HL-60 (cell line): ENCODE data around the gene QPRT.

Experiments used
- DNase-seq, 2 experiments: peaks; one replicate each; pipeline ENCODE4 v3.0.0-alpha.2; 2010 to 2020; ENCODE audit warnings: low read depth in 1 of 2, low spot score in 1 of 2
- H3K27ac ChIP-seq: fragments of 250-450 bp; sonication (Bioruptor Pico); replicated peaks from 2 replicates; pipeline ENCODE4 v1.5.1; 2020; ENCODE audit warnings: mild to moderate bottlenecking, moderate library complexity
- H3K27me3 ChIP-seq: fragments of 250-450 bp; sonication (Bioruptor Pico); 2 replicates; pipeline ENCODE4 v1.5.1; 2021; ENCODE audit warnings: mild to moderate bottlenecking, moderate library complexity; ENCODE audit not compliant: insufficient read depth, poor library complexity, severe bottlenecking
- H3K4me3 ChIP-seq: replicated peaks from 2 replicates; pipeline ENCODE4 v1.5.1; 2011; ENCODE audit warnings: mild to moderate bottlenecking, control low read depth, low read length; ENCODE audit not compliant: insufficient read depth
- CTCF ChIP-seq: IDR thresholded peaks from one replicate; pipeline ENCODE4 v1.5.1; 2011; ENCODE audit warnings: low read length, control low read depth, inconsistent platforms; ENCODE audit not compliant: insufficient read depth
- GABPA ChIP-seq: IDR thresholded peaks from 2 replicates; pipeline ENCODE4 v1.6.1; 2012; ENCODE audit warnings: low read depth
- POLR2AphosphoS5 ChIP-seq: IDR thresholded peaks from 2 replicates; pipeline ENCODE4 v1.6.1; 2012; ENCODE audit warnings: low read depth
- SPI1 ChIP-seq: IDR thresholded peaks from 2 replicates; pipeline ENCODE4 v1.6.1; 2012; ENCODE audit warnings: low read depth, mild to moderate bottlenecking, borderline replicate concordance
- TF ChIP-seq, protein P1 (sequence below): IDR thresholded peaks from 2 replicates; pipeline ENCODE4 v1.6.1; 2012; ENCODE audit warnings: low read depth; ENCODE audit not compliant: insufficient replicate concordance

Gene QPRT

GRCh38 chr16:29699324-29700219 lies 20.6 kb downstream of the QPRT start:
- TF ChIP-seq, protein P1, sequence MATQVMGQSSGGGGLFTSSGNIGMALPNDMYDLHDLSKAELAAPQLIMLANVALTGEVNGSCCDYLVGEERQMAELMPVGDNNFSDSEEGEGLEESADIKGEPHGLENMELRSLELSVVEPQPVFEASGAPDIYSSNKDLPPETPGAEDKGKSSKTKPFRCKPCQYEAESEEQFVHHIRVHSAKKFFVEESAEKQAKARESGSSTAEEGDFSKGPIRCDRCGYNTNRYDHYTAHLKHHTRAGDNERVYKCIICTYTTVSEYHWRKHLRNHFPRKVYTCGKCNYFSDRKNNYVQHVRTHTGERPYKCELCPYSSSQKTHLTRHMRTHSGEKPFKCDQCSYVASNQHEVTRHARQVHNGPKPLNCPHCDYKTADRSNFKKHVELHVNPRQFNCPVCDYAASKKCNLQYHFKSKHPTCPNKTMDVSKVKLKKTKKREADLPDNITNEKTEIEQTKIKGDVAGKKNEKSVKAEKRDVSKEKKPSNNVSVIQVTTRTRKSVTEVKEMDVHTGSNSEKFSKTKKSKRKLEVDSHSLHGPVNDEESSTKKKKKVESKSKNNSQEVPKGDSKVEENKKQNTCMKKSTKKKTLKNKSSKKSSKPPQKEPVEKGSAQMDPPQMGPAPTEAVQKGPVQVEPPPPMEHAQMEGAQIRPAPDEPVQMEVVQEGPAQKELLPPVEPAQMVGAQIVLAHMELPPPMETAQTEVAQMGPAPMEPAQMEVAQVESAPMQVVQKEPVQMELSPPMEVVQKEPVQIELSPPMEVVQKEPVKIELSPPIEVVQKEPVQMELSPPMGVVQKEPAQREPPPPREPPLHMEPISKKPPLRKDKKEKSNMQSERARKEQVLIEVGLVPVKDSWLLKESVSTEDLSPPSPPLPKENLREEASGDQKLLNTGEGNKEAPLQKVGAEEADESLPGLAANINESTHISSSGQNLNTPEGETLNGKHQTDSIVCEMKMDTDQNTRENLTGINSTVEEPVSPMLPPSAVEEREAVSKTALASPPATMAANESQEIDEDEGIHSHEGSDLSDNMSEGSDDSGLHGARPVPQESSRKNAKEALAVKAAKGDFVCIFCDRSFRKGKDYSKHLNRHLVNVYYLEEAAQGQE, result no peak
- no peak for TF ChIP-seq GABPA
- TF ChIP-seq POLR2AphosphoS5, result no peak
- no peak for TF ChIP-seq SPI1
- TF ChIP-seq CTCF, result no peak
- Histone ChIP-seq H3K27ac (no peak overlapping the region), H3K4me3 (no peak overlapping the region), H3K27me3 (no peaks in the 10 kb centered on the region)
- no peak for DNase-seq

DNA sequence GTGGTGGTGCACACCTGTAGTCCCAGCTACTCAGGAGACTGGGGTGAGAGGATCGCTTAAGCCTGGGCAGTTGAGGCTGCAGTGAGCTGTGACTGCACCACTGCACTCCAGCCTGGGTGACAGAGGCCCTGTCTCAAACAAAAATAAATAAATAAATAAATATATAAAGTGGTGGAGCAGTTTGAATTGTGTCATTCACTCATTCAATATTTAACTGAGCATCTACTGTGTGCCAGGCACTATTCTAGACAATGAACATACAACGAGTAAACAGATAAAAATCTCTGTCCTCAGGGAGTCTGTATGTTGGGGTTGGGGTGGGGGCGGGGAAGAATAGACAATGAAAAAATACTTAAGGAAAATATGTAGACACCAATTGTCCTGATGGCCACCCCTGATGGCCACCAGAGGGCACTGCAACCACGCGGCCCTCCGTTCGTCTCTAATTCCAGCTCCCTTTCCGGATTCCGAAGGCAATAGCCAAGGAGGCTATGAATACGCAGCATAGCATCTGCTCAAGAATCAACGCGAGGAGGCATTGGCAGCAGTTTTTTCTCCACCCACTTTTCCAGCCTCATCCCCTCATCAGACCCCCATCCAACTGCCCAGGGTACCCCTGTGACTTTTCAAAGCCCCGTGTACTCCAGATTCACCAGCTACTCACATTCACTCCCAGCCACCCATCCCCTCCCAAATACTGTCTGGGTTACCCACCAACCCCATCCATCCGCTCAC lies 21.4 kb downstream of the QPRT start:
- no peaks in the 10 kb centered on the region for H3K27me3 ChIP-seq
- peak; percentile 50 to 78 for DNase-seq

DNA sequence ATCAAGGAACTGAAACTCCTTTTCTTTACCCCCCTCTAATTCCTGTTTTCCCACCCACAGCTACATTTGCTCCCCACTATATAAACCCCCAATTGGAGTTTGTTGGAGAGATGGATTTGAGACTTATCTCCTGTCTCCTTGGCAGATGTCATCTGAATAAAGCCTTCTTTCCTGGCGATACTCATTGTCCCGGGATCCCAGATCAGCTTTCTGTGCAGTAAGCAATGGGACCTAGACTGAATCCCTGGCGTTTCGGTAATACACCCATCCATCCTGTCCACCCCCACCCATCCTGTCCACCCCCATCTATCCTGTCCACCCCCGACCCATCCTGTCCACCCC lies 22.2 kb downstream of the QPRT start:
- H3K27me3 ChIP-seq, result no peaks in the 10 kb centered on the region
- H3K27ac ChIP-seq, result no peak overlapping the region
- no peak overlapping the region for H3K4me3 ChIP-seq
- DNase-seq, result no peak
- TF ChIP-seq SPI1 (no peak), GABPA (no peak), POLR2AphosphoS5 (no peak), CTCF (no peak)
- TF ChIP-seq, protein P1, result no peak

More for the DNA sequence above, 21.4 kb downstream of the QPRT start:
- Histone ChIP-seq H3K27ac (no peak overlapping the region), H3K4me3 (no peak overlapping the region)
- no peak for TF ChIP-seq GABPA
- no peak for TF ChIP-seq POLR2AphosphoS5
- TF ChIP-seq CTCF, result peak; percentile 96
